Fibroblast of skin of right biceps (primary cell): ENCODE results near the gene HAUS7.
"Not testable (repeated sequence)": the region's sequence is repeated elsewhere in the genome, so short reads cannot be mapped to it uniquely, and the experiment has no call there.

ENCODE experiments used
- DNase-seq: peaks from one replicate; pipeline ENCODE4 v3.0.0-alpha.2; 2013

Gene HAUS7

GRCh38 chrX:153407736-153408135, 62.6 kb downstream of the HAUS7 start:
- DNase-seq, result no peak

- no peak for DNase-seq
Observed at GRCh38 chrX:153406903-153407302, 63.5 kb downstream of the HAUS7 start.

- no peak for DNase-seq
Observed at GRCh38 chrX:153406011-153406410, 64.4 kb downstream of the HAUS7 start.

GRCh38 chrX:153405426-153405825, 65.0 kb downstream of the HAUS7 start:
- no peak for DNase-seq

- not testable (repeated sequence) for DNase-seq
Observed at GRCh38 chrX:153404333-153404732, 66.0 kb downstream of the HAUS7 start.

GRCh38 chrX:153401133-153401764, 69.1 kb downstream of the HAUS7 start, which contains the start of gene PNMA6E:
TSS of gene PNMA6E (minus strand) at chrX:153401350. CDS start at chrX:153398849, 2,501 bp downstream.
- no peak for DNase-seq

- peak; percentile 10 for DNase-seq
Observed at GRCh38 chrX:153400146-153401132, 69.9 kb downstream of the HAUS7 start.

GRCh38 chrX:153398275-153398960, 72.0 kb downstream of the HAUS7 start:
- DNase-seq, result no peak
